Astrocyte (in vitro differentiated cells and primary cell): ENCODE results near the gene LAMA1.

Experiments
- EZH2 ChIP-seq: IDR thresholded peaks from 2 replicates; pipeline ENCODE4 v1.6.1; 2012; ENCODE audit warnings: mild to moderate bottlenecking, low read length, inconsistent platforms; ENCODE audit not compliant: insufficient read depth
- TF ChIP-seq, protein P1 (sequence below): IDR thresholded peaks from 2 replicates; pipeline ENCODE4 v1.5.1; 2011; ENCODE audit warnings: low read depth, mild to moderate bottlenecking, inconsistent platforms, low read length, moderate library complexity; ENCODE audit not compliant: insufficient read depth

DNA sequence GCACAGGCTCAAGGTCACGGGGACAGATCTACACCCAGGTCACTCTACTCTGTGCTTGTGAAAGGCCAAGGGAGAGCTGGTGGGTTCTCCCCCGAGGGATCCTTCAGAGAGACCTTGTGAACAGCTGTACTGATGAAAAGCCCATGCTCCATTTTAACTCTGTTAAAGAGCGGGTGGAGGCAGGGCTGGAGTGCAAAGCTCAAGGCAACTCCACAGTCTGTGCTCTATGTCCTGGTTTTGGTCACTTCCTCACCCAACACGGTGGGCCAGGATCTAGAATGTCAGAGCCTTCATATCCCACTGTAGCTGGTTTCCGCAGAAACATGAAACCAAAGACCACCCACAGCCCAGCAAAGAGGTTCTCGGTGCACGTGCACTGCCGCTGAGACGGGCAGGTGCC is 177.1 kb downstream of the LAMA1 start:
- TF ChIP-seq, protein P1, sequence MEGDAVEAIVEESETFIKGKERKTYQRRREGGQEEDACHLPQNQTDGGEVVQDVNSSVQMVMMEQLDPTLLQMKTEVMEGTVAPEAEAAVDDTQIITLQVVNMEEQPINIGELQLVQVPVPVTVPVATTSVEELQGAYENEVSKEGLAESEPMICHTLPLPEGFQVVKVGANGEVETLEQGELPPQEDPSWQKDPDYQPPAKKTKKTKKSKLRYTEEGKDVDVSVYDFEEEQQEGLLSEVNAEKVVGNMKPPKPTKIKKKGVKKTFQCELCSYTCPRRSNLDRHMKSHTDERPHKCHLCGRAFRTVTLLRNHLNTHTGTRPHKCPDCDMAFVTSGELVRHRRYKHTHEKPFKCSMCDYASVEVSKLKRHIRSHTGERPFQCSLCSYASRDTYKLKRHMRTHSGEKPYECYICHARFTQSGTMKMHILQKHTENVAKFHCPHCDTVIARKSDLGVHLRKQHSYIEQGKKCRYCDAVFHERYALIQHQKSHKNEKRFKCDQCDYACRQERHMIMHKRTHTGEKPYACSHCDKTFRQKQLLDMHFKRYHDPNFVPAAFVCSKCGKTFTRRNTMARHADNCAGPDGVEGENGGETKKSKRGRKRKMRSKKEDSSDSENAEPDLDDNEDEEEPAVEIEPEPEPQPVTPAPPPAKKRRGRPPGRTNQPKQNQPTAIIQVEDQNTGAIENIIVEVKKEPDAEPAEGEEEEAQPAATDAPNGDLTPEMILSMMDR, result no peak
- TF ChIP-seq EZH2, result no peak
